ENCODE results near the gene WNT1. TPM values are rescaled to one million over a fixed set of nuclear protein-coding genes. Genes with fewer than 3 reads are reported as not detected.

WNT1 gene
- total RNA-seq, 1 donor from 2014 or later, result not detected

GRCh38 chr12:48969833-48970701 is 8.1 kb upstream of the WNT1 start:
- H3K9me3 ChIP-seq, result no peaks in the 10 kb centered on the region
- no peaks in the 10 kb centered on the region for H3K27me3 ChIP-seq
- H3K36me3 ChIP-seq, result no peaks in the 10 kb centered on the region
- TF ChIP-seq POLR2AphosphoS5 (IDR thresholded peaks at IDR 0.05; ENCODE audit: insufficient read depth in 1 of 2, low read depth in 1 of 2) (no peak), POLR2A (IDR thresholded peaks at IDR 0.05) (no peak)
- peaks cover 37% of the 10 kb centered on the region for H3K4me1 ChIP-seq
- no peak overlapping the region for H3K27ac ChIP-seq
- peak overlapping the region; percentile 8 to 10 for H3K4me3 ChIP-seq
- no peak for DNase-seq (ENCODE audit: extremely low spot score in 2 of 2)
- intact Hi-C loops (cut with DNase I), result no loop called here

GRCh38 chr12:48970702-48971334 is 7.3 kb upstream of the WNT1 start:
- no peak for DNase-seq (ENCODE audit: extremely low spot score in 2 of 2)
- Histone ChIP-seq H3K27me3 (no peaks in the 10 kb centered on the region), H3K27ac (no peak overlapping the region), H3K36me3 (no peaks in the 10 kb centered on the region), H3K9me3 (no peaks in the 10 kb centered on the region), H3K4me1 (peaks cover 37% of the 10 kb centered on the region), H3K4me3 (peak overlapping the region; percentile 25 to 40)
- intact Hi-C loops (cut with DNase I), result no loop called here
- TF ChIP-seq CTCF (IDR thresholded peaks at IDR 0.05), result no peak
- TF ChIP-seq POLR2AphosphoS5 (IDR thresholded peaks at IDR 0.05; ENCODE audit: insufficient read depth in 1 of 2, low read depth in 1 of 2), result no peak
- no peak for TF ChIP-seq POLR2A (IDR thresholded peaks at IDR 0.05)

GRCh38 chr12:48972213-48972951 is 5.7 kb upstream of the WNT1 start:
- TF ChIP-seq CTCF (IDR thresholded peaks at IDR 0.05), result no peak
- no peak for TF ChIP-seq POLR2A (IDR thresholded peaks at IDR 0.05)
- no peak for TF ChIP-seq POLR2AphosphoS5 (IDR thresholded peaks at IDR 0.05; ENCODE audit: insufficient read depth in 1 of 2, low read depth in 1 of 2)
- DNase-seq (ENCODE audit: extremely low spot score in 2 of 2), result no peak
- peaks cover 37% of the 10 kb centered on the region for H3K4me1 ChIP-seq
- no peaks in the 10 kb centered on the region for H3K27me3 ChIP-seq
- H3K9me3 ChIP-seq, result no peaks in the 10 kb centered on the region
- intact Hi-C loops (cut with DNase I), result no loop called here
- no peak overlapping the region for H3K27ac ChIP-seq
- no peaks in the 10 kb centered on the region for H3K36me3 ChIP-seq
- no peak overlapping the region for H3K4me3 ChIP-seq

GRCh38 chr12:48972952-48973483 is 5.1 kb upstream of the WNT1 start:
- Histone ChIP-seq H3K27ac (no peak overlapping the region), H3K4me3 (no peak overlapping the region), H3K36me3 (no peaks in the 10 kb centered on the region), H3K4me1 (peaks cover 43% of the 10 kb centered on the region), H3K9me3 (no peaks in the 10 kb centered on the region), H3K27me3 (peaks cover 4% of the 10 kb centered on the region)
- no peak for DNase-seq (ENCODE audit: extremely low spot score in 2 of 2)
- intact Hi-C loops (cut with DNase I), result no loop called here
- no peak for TF ChIP-seq POLR2A (IDR thresholded peaks at IDR 0.05)
- no peak for TF ChIP-seq POLR2AphosphoS5 (IDR thresholded peaks at IDR 0.05; ENCODE audit: insufficient read depth in 1 of 2, low read depth in 1 of 2)

- H3K36me3 ChIP-seq, result no peaks in the 10 kb centered on the region
- H3K4me1 ChIP-seq, result peaks cover 48% of the 10 kb centered on the region
- no peaks in the 10 kb centered on the region for H3K9me3 ChIP-seq
- no peak for TF ChIP-seq CTCF (IDR thresholded peaks at IDR 0.05)
- no peak for TF ChIP-seq POLR2A (IDR thresholded peaks at IDR 0.05)
- no peak for TF ChIP-seq POLR2AphosphoS5 (IDR thresholded peaks at IDR 0.05; ENCODE audit: insufficient read depth in 1 of 2, low read depth in 1 of 2)
- H3K4me3 ChIP-seq, result no peak overlapping the region
- no peak for DNase-seq (ENCODE audit: extremely low spot score in 2 of 2)
- intact Hi-C loops (cut with DNase I), result no loop called here
- peaks cover 9% of the 10 kb centered on the region for H3K27me3 ChIP-seq
- no peak overlapping the region for H3K27ac ChIP-seq
Observed at GRCh38 chr12:48973531-48973930, 4.6 kb upstream of the WNT1 start.
